ENCODE results near the gene FMN2.

FMN2 gene

GRCh38 chr1:240101306-240101705 lies 9.6 kb downstream of the FMN2 start:
- no peak for TF ChIP-seq CTCF (IDR thresholded peaks at IDR 0.05; ENCODE audit: extremely low read depth, insufficient read depth, missing control alignments)
- no peak for DNase-seq (ENCODE audit: low spot score)
- in situ Hi-C loops (cut with MboI; ENCODE audit: low pct_unique_long_range_greater_than_20kb, low sequenced_read_pairs, unreplicated experiment) = no loop called here

- DNase-seq (ENCODE audit: low spot score) = no peak
- in situ Hi-C loops (cut with MboI; ENCODE audit: low pct_unique_long_range_greater_than_20kb, low sequenced_read_pairs, unreplicated experiment) = no loop called here
- TF ChIP-seq CTCF (IDR thresholded peaks at IDR 0.05; ENCODE audit: extremely low read depth, insufficient read depth, missing control alignments) = no peak
Measured at GRCh38 chr1:240101737-240102136, 10.1 kb downstream of the FMN2 start.

- in situ Hi-C loops (cut with MboI; ENCODE audit: low pct_unique_long_range_greater_than_20kb, low sequenced_read_pairs, unreplicated experiment) = no loop called here
- no peak for DNase-seq (ENCODE audit: low spot score)
- no peak for TF ChIP-seq CTCF (IDR thresholded peaks at IDR 0.05; ENCODE audit: extremely low read depth, insufficient read depth, missing control alignments)
Measured at GRCh38 chr1:240104672-240105071, 13.0 kb downstream of the FMN2 start.

GRCh38 chr1:240107058-240107684 lies 15.5 kb downstream of the FMN2 start:
- TF ChIP-seq CTCF (IDR thresholded peaks at IDR 0.05; ENCODE audit: extremely low read depth, insufficient read depth, missing control alignments) = no peak
- no peak for DNase-seq (ENCODE audit: low spot score)
- in situ Hi-C loops (cut with MboI; ENCODE audit: low pct_unique_long_range_greater_than_20kb, low sequenced_read_pairs, unreplicated experiment) = no loop called here

- no peak for TF ChIP-seq CTCF (IDR thresholded peaks at IDR 0.05; ENCODE audit: extremely low read depth, insufficient read depth, missing control alignments)
- no peak for DNase-seq (ENCODE audit: low spot score)
- in situ Hi-C loops (cut with MboI; ENCODE audit: low pct_unique_long_range_greater_than_20kb, low sequenced_read_pairs, unreplicated experiment) = no loop called here
Measured at GRCh38 chr1:240109130-240109529, 17.4 kb downstream of the FMN2 start.

GRCh38 chr1:240109920-240110636 lies 18.4 kb downstream of the FMN2 start:
- TF ChIP-seq CTCF (IDR thresholded peaks at IDR 0.05; ENCODE audit: extremely low read depth, insufficient read depth, missing control alignments) = no peak
- in situ Hi-C loops (cut with MboI; ENCODE audit: low pct_unique_long_range_greater_than_20kb, low sequenced_read_pairs, unreplicated experiment) = no loop called here
- DNase-seq (ENCODE audit: low spot score) = no peak
